COLO829 (cell line): ENCODE data around the gene MDC1.

Experiments used
- DNase-seq: peaks from one replicate; pipeline ENCODE4 v3.0.0; 2012; ENCODE audit warnings: low spot score

Gene MDC1

GRCh38 chr6:30748851-30749540 lies 31.9 kb upstream of the MDC1 start:
- peak; percentile 43 for DNase-seq

- no peak for DNase-seq
These were observed 31.1 kb upstream of the MDC1 start for GRCh38 chr6:30747902-30748769.

- DNase-seq: no peak
These were observed 30.2 kb upstream of the MDC1 start for GRCh38 chr6:30747300-30747687.

- DNase-seq: peak; percentile 84
These were observed 27.1 kb upstream of the MDC1 start, which contains the start of gene IER3 for GRCh38 chr6:30744054-30744805. TSS of gene IER3 (minus strand) at chr6:30744547. CDS start at chr6:30744518, 29 bp downstream.

GRCh38 chr6:30743099-30744053 lies 26.3 kb upstream of the MDC1 start:
- DNase-seq: no peak

- peak; percentile 90 for DNase-seq
These were observed 25.4 kb upstream of the MDC1 start, which contains the start of gene FLOT1 for GRCh38 chr6:30742316-30743098. TSS of gene FLOT1 (minus strand) at chr6:30742687. CDS start at chr6:30742189, 498 bp downstream.

- DNase-seq: no peak
These were observed 24.8 kb upstream of the MDC1 start for GRCh38 chr6:30741789-30742315.

GRCh38 chr6:30741063-30741779 lies 24.1 kb upstream of the MDC1 start:
- no peak for DNase-seq

GRCh38 chr6:30740540-30740870 lies 23.4 kb upstream of the MDC1 start:
- DNase-seq: no peak

- DNase-seq: no peak
These were observed 21.5 kb upstream of the MDC1 start for GRCh38 chr6:30738532-30738931.

- no peak for DNase-seq
These were observed 18.7 kb upstream of the MDC1 start for GRCh38 chr6:30735668-30736314.

GRCh38 chr6:30732237-30732943 lies 15.3 kb upstream of the MDC1 start:
- no peak for DNase-seq

- DNase-seq: no peak
These were observed 13.7 kb upstream of the MDC1 start for GRCh38 chr6:30730601-30731435.

GRCh38 chr6:30727920-30728553 lies 11.0 kb upstream of the MDC1 start:
- DNase-seq: no peak

GRCh38 chr6:30726506-30727413 lies 9.7 kb upstream of the MDC1 start:
- DNase-seq: no peak
